IPS-15b (cell line): ENCODE results near the gene METRN.

Experiments used
- H3K27me3 ChIP-seq: one replicate; pipeline ENCODE4 v1.6.1; 2013; ENCODE audit warnings: low read length; ENCODE audit not compliant: control insufficient read depth, insufficient read depth
- H3K36me3 ChIP-seq: one replicate; pipeline ENCODE4 v1.6.1; 2013; ENCODE audit warnings: low read length; ENCODE audit not compliant: control insufficient read depth, insufficient read depth
- H3K4me1 ChIP-seq: one replicate; pipeline ENCODE4 v1.6.1; 2013; ENCODE audit warnings: mild to moderate bottlenecking, low read length; ENCODE audit not compliant: control insufficient read depth, insufficient read depth
- H3K4me3 ChIP-seq: one replicate; pipeline ENCODE4 v1.5.1; 2013; ENCODE audit warnings: low read depth, low read length
- H3K9ac ChIP-seq: one replicate; pipeline ENCODE4 v1.6.1; 2013; ENCODE audit warnings: low read depth, mild to moderate bottlenecking, low read length
- H3K9me3 ChIP-seq: one replicate; pipeline ENCODE4 v1.6.1; 2013; ENCODE audit warnings: mild to moderate bottlenecking, low read length; ENCODE audit not compliant: control insufficient read depth, insufficient read depth

The METRN gene

GRCh38 chr16:754656-755055, 39.7 kb downstream of the METRN start:
- Histone ChIP-seq H3K4me3 (no peak overlapping the region), H3K36me3 (no peaks in the 10 kb centered on the region), H3K4me1 (peaks cover 8% of the 10 kb centered on the region), H3K9me3 (no peaks in the 10 kb centered on the region), H3K27me3 (no peaks in the 10 kb centered on the region), H3K9ac (no peak overlapping the region)

DNA sequence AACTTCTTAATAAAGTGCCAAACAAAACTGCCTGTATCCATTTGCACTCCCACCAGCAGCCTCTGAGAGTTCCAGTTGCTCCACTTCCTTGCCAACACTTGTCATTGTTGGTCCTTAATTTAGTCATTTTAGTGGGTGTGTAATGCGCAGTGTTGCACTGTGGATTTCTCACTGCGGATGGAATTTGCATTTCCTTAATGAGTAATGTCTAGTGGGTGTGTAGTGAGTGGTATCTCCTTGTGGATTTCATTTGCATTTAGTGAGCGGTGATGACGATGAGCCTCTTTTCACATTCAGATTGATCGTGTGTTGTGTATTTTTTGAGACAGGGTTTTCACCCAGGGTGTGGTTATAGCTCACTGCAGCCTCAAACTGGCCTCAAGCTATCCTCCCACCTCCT, 41.5 kb downstream of the METRN start:
- Histone ChIP-seq H3K36me3 (no peaks in the 10 kb centered on the region), H3K27me3 (no peaks in the 10 kb centered on the region), H3K4me1 (peaks cover 4% of the 10 kb centered on the region)

DNA sequence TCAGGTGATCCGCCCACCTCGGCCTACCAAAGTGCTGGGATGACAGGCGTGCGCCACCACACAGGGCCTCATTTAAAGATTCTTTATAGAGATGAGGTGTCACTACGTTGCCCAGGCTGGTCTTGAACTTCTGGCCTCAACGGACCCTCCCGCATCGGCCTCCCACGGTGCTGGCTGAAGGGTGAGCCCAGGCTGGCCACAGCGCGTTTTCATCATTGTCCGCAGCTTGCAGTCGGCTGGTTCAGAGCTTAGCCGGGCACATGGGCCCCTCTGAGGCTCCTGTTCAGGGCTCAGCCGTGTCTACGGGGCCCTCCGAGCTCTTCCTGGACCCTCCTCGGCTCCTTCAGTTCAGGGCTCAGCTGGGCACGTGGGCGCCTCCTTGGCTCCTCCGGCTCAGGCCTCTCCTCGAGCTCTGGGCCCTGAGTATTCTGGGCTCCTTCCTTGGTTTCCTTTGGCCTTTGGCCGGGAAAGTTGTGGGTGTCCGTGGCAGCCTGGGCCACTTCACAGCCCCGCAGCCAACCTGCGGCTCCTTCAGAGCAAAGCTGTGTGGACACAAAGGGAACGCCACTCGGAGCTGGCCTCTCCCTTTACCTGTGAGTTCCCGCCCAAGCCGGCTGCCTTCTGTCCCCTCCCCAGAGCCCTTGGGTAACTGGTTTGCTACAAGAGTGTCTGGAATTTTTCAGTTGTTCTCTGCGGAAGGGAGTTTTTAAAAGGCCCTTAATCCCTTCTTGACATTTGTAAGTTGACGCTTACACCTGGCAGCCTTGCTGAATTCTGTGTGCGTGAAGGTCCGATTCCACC, 44.4 kb downstream of the METRN start:
- Histone ChIP-seq H3K4me3 (no peak overlapping the region), H3K4me1 (no peaks in the 10 kb centered on the region), H3K9ac (no peak overlapping the region), H3K9me3 (no peaks in the 10 kb centered on the region), H3K36me3 (no peaks in the 10 kb centered on the region), H3K27me3 (no peaks in the 10 kb centered on the region)

More for the DNA sequence above, 41.5 kb downstream of the METRN start:
- no peak overlapping the region for H3K9ac ChIP-seq
- H3K9me3 ChIP-seq: no peaks in the 10 kb centered on the region
- no peak overlapping the region for H3K4me3 ChIP-seq

- no peaks in the 10 kb centered on the region for H3K4me1 ChIP-seq
- no peak overlapping the region for H3K4me3 ChIP-seq
- H3K9ac ChIP-seq: no peak overlapping the region
- no peaks in the 10 kb centered on the region for H3K27me3 ChIP-seq
- H3K9me3 ChIP-seq: no peaks in the 10 kb centered on the region
- no peaks in the 10 kb centered on the region for H3K36me3 ChIP-seq
Observed at GRCh38 chr16:760065-760464, 45.1 kb downstream of the METRN start.

- Histone ChIP-seq H3K27me3 (no peaks in the 10 kb centered on the region), H3K9me3 (no peaks in the 10 kb centered on the region), H3K9ac (no peak within 1 kb of the TSS)
Observed at GRCh38 chr16:760545-761343, 45.8 kb downstream of the METRN start, which contains the start of gene MSLN. Gene MSLN (plus strand): TSS chr16:760734. CDS start chr16:762681, 1,947 bp downstream.

DNA sequence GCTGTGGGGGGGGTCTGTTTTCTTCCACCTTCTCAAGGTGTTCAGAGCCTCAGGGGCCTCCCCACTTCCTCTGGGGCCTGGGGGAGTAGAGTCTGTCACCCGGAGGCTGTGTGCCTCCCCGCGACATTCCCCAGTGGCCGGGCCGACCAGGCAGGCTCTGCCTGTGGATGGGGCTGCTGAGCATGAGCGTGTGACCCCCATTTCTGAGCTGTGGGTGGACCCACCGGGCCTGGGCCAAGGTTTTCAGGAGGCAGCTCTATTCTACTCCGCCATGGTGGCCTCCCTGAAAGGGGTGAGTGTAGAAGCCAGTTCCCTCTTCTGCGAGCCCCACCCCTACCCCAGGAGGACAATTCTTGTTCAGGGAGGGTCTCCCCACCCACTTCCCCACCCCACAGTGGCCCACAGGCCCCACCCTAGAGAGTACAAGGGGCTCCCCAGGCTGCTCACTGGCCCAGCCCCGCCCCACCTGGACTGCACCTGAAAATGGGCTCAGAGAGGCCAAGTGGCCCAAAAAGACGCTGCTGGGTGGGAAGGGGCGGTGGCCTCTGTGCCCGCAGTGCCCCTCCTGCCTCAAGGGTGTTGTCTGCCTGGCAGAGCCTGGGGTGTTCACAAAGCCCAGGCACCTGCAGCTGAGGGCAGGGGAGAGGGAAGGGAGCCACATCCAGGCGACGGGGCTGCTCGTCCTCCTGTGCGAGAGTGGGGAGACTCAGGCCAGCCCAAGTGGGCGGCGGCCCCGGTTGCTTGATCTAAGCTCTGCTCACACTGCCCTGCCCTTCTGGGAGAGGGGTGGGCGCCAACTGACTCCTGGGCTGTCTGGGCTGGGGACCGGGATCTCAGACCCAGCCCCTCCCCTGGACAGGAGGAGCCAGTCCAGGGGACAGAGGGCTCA, 47.0 kb downstream of the METRN start:
- Histone ChIP-seq H3K9me3 (no peaks in the 10 kb centered on the region), H3K4me3 (no peak overlapping the region), H3K4me1 (no peaks in the 10 kb centered on the region), H3K27me3 (no peaks in the 10 kb centered on the region), H3K36me3 (no peaks in the 10 kb centered on the region), H3K9ac (no peak overlapping the region)

More at GRCh38 chr16:760545-761343, 45.8 kb downstream of the METRN start, which contains the start of gene MSLN:
- no peak within 1 kb of the TSS for H3K4me3 ChIP-seq
- H3K4me1 ChIP-seq: no peaks in the 10 kb centered on the region
- H3K36me3 ChIP-seq: no peaks in the 10 kb centered on the region

GRCh38 chr16:762595-763268, 47.8 kb downstream of the METRN start:
- Histone ChIP-seq H3K4me1 (no peaks in the 10 kb centered on the region), H3K9ac (no peak overlapping the region), H3K4me3 (no peak overlapping the region), H3K36me3 (no peaks in the 10 kb centered on the region), H3K27me3 (no peaks in the 10 kb centered on the region), H3K9me3 (no peaks in the 10 kb centered on the region)

- Histone ChIP-seq H3K9ac (no peak overlapping the region), H3K9me3 (no peaks in the 10 kb centered on the region), H3K4me3 (no peak overlapping the region), H3K27me3 (no peaks in the 10 kb centered on the region), H3K36me3 (no peaks in the 10 kb centered on the region), H3K4me1 (no peaks in the 10 kb centered on the region)
Observed at GRCh38 chr16:763369-764183, 48.7 kb downstream of the METRN start.

GRCh38 chr16:764184-764750, 49.3 kb downstream of the METRN start:
- H3K4me1 ChIP-seq: no peaks in the 10 kb centered on the region
- H3K9ac ChIP-seq: no peak overlapping the region
- no peaks in the 10 kb centered on the region for H3K36me3 ChIP-seq
- no peak overlapping the region for H3K4me3 ChIP-seq
- H3K9me3 ChIP-seq: no peaks in the 10 kb centered on the region
- H3K27me3 ChIP-seq: no peaks in the 10 kb centered on the region

GRCh38 chr16:764848-765487, 50.0 kb downstream of the METRN start:
- H3K4me1 ChIP-seq: no peaks in the 10 kb centered on the region
- H3K9me3 ChIP-seq: no peaks in the 10 kb centered on the region
- no peak overlapping the region for H3K9ac ChIP-seq
- no peak overlapping the region for H3K4me3 ChIP-seq
- no peaks in the 10 kb centered on the region for H3K36me3 ChIP-seq
- H3K27me3 ChIP-seq: no peaks in the 10 kb centered on the region
